NCI-H524 (cell line): ENCODE data around the gene TUBGCP5.
"Not testable (repeated sequence)": the region's sequence is repeated elsewhere in the genome, so short reads cannot be mapped to it uniquely, and the experiment has no call there.

Experiments used
- DNase-seq, 2 experiments: peaks; one replicate each; lab custom pipeline; 2025; lab: John Stamatoyannopoulos, UW

The TUBGCP5 gene

GRCh38 chr15:23039143-23039916 lies at the start of gene TUBGCP5:
TUBGCP5 (minus strand) TSS chr15:23039569; CDS start chr15:23039543, 26 bp downstream.
- DNase-seq = peak; percentile 95 to 99

DNA sequence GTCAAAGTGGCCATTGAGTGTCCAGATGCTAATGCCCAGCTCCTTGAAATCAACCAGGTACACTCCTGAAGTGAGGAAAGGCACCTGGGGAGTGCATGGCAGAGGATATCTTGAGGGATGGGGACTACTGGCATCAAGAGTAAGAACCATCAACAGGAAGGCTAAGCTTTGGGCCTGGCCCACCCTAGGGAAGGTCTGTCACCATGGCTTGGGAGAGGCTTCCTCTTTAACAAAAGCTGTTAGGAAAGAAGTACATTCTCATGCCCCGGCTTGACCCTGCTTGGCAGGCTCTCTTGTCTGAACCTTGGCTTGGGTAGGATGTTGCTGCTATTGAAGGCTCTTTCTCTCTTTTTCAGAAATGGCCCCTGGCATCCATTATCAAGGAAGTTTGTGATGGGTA lies 43.7 kb upstream of the TUBGCP5 start:
- no peak for DNase-seq

- DNase-seq = not testable (repeated sequence)
Observed at GRCh38 chr15:23081996-23082737, 42.8 kb upstream of the TUBGCP5 start.

- no peak for DNase-seq
Observed at GRCh38 chr15:23081271-23081670, 41.9 kb upstream of the TUBGCP5 start.

GRCh38 chr15:23079766-23080165 lies 40.4 kb upstream of the TUBGCP5 start:
- no peak for DNase-seq

GRCh38 chr15:23075927-23076326 lies 36.6 kb upstream of the TUBGCP5 start:
- DNase-seq = no peak

DNA sequence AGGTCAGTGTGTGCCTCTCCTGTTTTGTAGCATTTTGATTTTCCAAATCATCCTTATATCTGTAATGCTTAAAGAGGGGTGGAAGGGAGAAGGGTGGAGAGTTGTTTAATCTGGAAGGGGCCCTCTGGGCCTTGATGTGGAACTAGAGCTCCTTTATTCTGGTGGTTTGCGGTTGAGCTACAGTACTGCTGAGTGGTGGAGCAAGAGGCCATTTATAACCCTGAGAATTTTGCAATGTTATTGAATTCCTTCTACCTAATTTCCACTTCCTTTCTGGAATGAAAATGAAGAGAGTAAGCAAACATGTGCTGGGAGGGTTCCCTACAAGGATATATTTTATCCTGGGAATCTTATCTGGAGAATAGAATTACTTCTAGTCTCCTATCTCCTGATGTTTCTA lies 35.3 kb upstream of the TUBGCP5 start:
- DNase-seq = no peak

DNA sequence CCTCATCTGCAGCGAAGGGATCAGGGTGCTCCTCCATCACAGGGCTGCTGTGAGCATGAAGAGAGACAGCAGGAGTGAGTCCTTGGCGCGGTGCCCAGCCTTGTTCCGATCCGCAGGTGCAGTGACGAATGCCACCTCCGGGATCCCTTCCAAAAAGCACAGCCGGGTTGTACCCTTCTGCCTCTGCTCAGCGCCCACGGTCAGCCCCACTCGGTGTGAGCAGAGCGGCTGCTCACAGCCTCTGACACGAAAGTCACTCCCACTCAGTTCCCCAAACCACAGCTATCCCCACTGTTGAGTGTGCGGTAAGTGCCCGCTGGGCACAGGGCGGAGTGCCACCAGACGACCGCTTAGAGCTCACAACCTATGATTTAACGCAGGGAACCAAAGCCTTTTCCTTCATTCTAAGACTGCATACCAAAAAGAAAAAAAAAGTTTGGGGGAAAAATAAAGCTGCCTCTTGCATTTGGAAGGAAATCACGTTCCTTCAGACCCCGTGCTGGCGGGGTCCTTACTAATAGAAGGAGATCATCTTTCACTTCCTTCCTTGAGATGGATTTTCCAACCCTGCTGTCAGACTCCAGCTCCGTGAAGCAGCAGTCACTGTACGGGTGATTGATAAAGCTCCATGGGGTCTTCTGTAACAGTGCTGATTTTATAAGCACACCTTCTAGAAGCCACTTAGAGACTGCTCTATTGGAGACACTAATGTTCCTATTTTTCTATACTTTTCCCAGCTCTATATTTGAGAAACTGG lies 34.7 kb upstream of the TUBGCP5 start:
- peak; percentile 60 to 90 for DNase-seq

GRCh38 chr15:23072633-23073032 lies 33.3 kb upstream of the TUBGCP5 start:
- DNase-seq = no peak

DNA sequence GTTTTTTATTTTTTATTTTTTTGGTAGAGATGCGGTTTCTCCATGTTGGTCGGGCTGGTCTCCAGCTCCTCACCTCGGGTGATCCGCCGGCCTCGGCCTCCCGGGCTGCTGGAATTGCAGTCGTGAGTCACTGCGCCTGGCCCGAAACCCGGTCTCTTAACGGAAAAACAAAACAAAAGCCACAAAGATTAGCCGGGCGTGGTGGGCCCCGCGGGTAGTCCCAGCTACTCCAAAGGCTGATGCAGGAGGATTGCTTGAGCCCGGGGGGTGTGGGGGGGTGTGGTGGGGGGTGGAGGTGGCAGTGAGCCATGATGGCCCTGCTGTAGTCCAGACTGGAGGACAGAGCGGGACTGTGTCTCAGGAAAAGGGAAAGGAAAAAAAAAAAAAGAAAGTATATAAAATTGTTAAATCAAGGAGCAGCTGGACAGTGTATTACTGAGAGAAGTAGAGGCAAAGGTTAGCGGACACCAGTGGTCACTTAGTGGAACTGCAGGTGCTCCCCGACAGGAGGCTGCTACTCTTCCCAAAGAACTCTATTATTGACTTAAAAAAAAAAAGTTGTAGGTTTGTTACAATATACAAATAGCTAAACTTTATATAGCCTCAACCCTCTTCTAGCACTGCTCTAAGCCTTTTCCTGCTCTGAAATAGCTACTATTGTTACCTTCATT lies 30.3 kb upstream of the TUBGCP5 start:
- DNase-seq = no peak

DNA sequence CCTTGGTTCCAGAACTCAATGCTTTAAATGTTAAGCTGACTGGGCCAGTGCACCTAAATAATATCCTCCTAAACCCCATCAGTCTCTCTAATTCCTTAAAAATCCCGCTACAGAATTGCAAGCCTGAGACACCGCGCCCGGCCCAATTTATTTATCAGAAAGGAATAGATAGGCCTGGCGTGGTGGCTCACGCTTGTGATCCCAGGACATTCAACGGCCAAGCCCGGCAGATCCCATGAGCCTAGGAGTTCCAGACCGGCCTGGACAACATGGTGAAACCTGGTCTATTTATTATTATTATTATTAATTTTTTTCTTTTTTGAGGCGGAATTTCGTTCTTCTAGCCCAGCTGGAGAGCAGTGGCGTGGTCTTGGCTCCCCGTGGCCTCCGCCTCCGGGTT lies 28.0 kb upstream of the TUBGCP5 start:
- no peak for DNase-seq

GRCh38 chr15:23065836-23066235 lies 26.5 kb upstream of the TUBGCP5 start:
- no peak for DNase-seq

DNA sequence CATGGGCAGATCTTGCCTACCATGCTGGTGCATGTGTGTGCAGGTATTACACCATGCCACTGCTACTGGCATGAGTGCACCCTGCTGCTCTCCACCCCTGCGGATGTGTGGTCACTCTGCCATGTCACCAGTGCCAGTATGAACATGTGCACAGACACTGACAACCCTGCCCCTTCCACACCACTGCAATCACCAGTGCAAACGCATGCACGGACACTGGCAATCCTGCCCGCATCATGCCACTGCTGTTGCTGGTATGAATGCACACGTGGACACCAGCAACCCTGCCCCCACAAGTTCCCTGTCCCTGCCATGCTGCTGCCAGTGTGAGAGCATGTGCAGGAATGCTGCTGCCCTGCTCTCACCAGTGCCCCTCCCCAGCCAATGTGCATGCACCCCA lies 24.8 kb upstream of the TUBGCP5 start:
- no peak for DNase-seq

DNA sequence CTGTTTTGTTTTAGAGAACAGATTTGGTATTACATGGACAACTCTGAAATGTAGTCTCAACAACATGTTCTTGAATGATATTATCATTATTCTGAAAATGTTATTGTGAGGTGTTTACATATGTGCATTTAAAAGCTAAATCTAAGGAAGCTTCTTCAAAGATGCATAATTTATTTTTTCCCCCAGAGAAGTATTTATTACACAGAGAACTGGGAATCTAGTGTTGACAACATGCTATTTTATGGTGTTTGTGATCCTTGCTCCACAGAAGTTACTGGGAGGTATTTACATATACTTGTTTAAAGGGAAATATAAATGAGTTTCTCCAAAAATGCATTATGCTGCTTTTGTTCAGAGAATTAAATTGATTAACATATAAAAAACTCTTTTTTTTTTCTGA lies 18.3 kb upstream of the TUBGCP5 start:
- no peak for DNase-seq

GRCh38 chr15:23055316-23055715 lies 15.9 kb upstream of the TUBGCP5 start:
- DNase-seq = no peak

DNA sequence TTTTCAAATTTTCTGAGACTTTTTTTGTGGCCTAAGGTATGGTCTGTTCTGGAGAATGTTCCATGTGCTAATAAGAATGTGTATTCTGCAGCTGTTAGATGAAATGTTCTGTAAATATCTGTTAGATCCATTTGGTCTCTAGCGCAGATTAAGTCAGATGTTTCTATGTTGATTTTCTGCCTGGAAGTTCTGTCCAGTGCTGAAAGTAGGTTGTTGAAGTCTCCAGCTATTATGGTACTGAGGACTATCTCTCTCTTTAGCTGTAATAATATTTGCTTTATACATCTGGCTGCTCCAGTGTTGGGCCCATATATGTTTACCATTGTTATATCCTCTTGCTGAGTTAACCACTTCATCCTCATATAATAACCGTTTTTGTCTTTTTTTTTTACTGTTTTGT lies 13.2 kb upstream of the TUBGCP5 start:
- DNase-seq = no peak

DNA sequence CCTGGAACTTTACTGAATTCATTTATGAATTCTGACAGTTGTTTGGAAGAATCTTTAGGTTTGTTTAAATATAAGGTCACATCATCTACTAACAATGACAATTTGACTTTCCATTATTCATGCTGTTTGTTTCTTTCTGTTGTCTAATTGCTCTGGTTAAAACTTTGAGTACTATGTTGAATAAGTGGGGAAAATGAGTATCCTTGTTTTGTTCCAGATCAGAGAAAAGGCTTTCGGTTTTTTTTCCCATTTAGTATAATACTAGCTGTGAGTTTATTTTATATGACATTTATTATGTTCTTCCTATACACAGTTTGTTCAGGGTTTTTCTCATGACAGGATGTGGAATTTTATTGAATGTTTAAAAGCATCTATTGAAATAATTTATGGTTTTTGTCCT lies 11.3 kb upstream of the TUBGCP5 start:
- DNase-seq = no peak

DNA sequence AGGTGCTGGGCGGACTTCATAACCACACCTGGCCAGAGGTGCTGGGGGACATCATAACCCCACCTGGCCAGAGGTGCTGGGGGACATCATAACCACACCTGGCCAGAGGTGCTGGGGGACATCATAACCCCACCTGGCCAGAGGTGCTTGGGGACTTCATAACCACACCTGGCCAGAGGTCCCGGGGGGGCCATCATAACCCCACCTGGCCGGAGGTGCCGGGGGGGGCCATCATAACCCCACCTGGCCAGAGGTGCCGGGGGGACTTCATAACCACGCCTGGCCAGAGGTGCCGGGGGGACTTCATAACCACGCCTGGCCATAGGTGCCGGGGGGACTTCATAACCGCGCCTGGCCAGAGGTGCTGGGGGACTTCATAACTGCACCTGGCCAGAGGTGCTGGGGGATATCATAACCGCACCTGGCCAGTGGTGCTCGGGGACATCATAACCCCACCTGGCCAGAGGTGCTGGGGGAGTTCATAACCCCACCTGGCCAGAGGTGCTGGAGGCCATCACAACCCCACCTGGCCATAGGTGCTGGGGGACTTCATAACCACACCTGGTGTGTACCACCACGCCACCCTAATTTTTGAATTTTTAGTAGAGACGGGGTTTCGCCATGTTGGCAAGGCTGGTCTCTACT lies 10.7 kb upstream of the TUBGCP5 start:
- no peak for DNase-seq

GRCh38 chr15:23048572-23049282 lies 9.4 kb upstream of the TUBGCP5 start:
- not testable (repeated sequence) for DNase-seq

- DNase-seq = not testable (repeated sequence)
Observed at GRCh38 chr15:23043987-23044386, 4.6 kb upstream of the TUBGCP5 start.

DNA sequence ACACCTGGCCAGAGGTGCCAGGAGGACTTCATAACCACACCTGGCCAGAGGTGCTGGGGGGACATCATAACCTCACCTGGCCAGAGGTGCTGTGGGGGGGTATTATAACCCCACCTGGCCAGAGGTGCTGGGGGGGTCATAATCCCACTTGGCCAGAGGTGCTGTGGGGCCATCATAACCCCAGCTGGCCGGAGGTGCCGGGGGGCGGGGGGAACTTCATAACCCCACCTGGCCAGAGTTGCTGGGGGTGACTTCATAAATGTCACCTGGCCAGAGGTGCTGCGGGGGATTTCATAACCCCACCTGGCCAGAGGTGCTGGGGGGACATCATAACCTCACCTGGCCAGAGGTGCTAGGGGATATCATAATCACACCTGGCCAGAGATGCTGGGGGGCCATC lies 4.2 kb upstream of the TUBGCP5 start:
- DNase-seq = not testable (repeated sequence)
